Stimulated activated CD4-positive, alpha-beta T cell treated with anti-CD3 and anti-CD28 coated beads, Interleukin-1b, Interleukin-23, amount 100 ng/mL, for 24 hours (primary cell): ENCODE data around the gene CPPED1.

Experiments used
- DNase-seq, 4 experiments: peaks; one replicate each; pipeline ENCODE4 v3.0.0-alpha.2; 2020; ENCODE audit warnings: low read depth in 4 of 4, low spot score in 1 of 4

The CPPED1 gene

GRCh38 chr16:12651765-12652512, 151.7 kb downstream of the CPPED1 start:
- DNase-seq: no peak

DNA sequence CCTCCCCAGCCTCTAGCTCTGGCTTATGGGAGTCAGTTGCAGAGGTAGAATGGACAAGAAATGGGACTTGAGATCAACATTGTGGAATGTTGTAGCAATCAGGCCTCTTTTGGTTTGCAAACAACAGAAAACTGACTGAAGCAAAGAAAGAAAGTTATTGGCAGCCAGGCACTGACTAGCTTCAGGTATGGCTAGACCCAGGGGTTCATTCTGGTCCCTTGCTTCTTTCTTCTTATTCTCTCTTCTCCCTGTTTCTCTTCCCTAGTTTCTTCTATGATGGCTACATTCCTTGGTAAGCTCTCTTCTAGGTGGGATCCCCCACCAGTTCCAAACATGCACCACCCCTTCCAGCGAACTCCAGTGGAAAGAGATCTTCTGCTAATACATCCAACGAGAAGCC, 154.3 kb downstream of the CPPED1 start:
- DNase-seq: no peak

GRCh38 chr16:12646490-12647274, 157.0 kb downstream of the CPPED1 start:
- peak in 1 of 4 experiments; percentile 2 for DNase-seq

DNA sequence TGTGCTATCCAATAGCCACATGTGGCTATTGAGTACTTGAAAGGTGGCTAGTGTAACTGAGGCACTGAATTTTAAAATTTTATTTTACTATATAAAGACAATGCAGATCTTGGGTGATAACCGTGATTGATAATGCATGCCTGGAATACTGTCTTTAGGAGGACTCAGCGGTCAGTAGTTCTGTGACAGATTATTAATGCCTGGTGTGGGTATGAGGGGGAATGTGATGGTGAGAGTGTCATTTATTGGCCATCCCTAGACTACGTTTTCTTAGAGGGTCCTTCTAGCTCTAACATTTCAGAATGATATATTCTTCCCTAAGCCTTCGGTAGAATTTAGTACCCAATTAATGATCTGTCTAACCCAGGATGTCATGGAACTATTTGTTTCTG, 157.6 kb downstream of the CPPED1 start:
- DNase-seq: no peak

- DNase-seq: no peak
These were observed 160.6 kb downstream of the CPPED1 start for GRCh38 chr16:12643034-12643455.

DNA sequence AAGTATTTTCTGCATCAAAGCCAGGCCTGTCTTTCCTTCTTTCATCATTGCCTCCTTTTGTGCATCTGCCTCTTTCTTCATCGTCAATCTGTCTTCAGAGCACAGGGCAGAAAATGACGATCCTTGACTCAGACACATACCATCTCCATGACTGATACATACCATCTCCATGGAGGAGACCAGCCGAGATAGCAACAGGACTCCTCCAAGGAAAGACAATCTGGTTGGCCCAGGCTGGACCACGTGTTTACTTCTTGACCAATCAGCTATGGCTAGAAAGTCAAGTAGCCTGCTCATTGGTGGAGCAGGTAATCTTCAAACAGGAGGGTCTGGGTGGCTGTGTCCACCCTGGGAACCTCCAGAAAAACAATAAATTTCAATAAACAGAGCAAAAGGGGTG, 164.6 kb downstream of the CPPED1 start:
- DNase-seq: no peak

DNA sequence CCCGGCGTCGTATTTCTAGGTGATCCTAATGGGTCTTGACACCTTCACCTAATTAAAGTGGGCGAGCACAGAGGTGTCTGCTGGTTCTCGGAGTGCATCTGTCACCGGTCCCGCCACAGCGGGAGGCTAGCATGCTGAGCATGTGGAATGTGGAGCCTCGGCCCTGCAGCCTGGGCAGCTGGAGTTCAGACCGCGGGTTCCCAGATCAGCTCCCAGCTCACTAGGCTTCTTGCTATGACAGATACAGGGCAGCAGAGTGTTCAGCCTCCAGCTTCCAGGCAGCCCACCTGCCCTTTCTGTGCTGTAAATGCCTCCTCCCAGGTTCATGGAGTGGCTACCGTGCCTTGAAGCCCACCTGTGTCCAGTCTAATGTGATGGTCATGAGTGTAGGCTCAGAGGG, 166.7 kb downstream of the CPPED1 start:
- DNase-seq: no peak

- DNase-seq: no peak
These were observed 174.4 kb downstream of the CPPED1 start for GRCh38 chr16:12629271-12629670.

DNA sequence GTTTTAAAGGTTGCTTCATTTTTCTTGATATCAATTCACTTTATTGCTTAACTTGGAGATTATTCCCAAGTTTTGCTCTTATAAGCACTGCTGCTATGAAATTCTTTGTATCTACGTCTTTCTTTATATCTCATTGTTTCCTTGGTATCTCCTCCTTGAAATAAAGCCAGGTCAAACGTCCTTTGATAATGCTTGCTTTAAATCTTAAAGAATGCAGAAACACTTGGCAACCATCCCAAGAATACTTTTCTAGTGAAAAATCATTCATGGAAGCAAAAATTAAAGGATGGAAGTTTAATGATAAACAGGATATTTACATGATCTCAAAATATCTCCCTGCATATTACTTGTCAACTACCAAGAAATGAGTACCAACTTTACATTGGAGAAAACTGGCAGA, 175.2 kb downstream of the CPPED1 start:
- no peak for DNase-seq

DNA sequence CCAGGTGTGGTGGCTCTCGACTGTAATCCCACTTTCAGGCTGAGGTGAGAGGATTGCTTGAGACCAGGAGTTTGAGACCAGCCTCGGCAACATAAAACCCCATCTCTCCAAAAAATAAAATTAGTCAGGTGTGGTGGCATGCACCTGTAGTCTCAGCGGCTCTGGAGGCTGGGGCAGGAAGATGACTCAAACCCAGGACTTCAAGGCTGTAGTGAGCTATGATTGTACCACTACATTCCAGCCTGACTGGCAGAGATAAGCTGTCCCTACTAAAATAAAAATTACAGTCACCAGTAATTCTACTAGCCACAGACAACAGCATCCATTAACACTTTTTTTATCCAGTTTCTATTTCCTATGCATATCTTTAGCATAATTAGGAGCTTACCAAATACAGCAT, 176.3 kb downstream of the CPPED1 start:
- DNase-seq: no peak

- no peak for DNase-seq
These were observed 177.3 kb downstream of the CPPED1 start for GRCh38 chr16:12626411-12626810.

DNA sequence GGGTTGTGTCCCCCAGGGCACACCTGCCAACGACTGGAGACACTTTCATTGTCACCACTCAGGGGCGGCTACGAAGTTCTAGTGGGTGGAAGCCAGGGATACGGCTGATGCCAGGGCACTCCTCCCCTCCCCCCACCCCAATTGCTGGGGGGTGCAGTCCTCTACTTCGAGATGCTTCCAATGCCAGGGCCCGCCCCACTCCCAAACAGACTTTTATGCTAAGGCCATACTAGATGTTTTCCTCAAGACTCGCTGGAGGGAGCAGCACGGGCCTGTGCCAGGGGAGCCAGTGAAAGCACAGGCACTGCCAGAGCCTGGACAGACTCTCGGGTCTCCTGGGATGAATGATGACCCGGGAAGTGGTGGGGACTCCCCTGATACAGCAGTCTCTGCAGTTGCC, 178.0 kb downstream of the CPPED1 start:
- DNase-seq: no peak

DNA sequence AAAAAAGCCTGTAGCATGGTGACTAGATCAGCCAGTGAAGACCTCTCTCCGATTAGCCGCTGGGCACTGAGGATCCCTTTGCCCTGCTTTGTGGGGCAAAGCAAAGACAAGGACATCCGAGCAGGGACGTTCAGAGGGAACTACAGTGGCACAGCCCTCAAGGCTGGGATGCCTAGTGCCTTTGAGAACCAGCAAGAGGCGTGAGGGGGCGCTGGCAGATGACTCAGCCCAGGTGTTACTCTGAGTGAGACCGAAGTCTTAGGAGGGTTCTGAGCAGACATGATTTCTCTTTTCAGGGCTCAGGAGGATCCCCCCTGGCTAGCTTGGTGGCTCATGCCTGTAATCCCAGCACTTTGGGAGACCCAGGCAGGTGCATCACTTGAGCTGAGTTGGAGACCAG, 178.6 kb downstream of the CPPED1 start:
- no peak for DNase-seq

DNA sequence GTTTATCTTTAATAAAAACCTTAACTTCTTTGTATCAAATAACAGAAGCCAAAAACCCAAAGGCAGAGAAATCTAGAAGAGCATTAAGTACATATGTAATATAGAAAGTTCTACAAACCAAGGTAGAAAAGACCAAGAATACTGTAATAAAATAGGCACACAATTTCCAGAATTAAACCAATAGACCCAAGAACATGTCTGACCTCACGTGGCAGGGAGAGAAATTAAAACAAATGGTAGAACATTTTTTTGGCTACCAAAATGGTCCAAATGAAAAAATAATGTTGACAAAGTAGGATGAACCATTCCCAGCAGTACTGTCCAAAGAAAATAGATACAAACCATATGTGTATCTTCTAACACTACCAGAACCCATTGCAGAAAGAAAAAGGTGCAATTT, 183.5 kb downstream of the CPPED1 start:
- DNase-seq: no peak

GRCh38 chr16:12618515-12618914, 185.2 kb downstream of the CPPED1 start:
- no peak for DNase-seq

GRCh38 chr16:12617401-12617819, 186.3 kb downstream of the CPPED1 start:
- DNase-seq: peak in 2 of 4 experiments; percentile 19 to 20

- DNase-seq: no peak
These were observed 188.9 kb downstream of the CPPED1 start for GRCh38 chr16:12614662-12615278.

- DNase-seq: no peak
These were observed 189.6 kb downstream of the CPPED1 start for GRCh38 chr16:12613992-12614661.

DNA sequence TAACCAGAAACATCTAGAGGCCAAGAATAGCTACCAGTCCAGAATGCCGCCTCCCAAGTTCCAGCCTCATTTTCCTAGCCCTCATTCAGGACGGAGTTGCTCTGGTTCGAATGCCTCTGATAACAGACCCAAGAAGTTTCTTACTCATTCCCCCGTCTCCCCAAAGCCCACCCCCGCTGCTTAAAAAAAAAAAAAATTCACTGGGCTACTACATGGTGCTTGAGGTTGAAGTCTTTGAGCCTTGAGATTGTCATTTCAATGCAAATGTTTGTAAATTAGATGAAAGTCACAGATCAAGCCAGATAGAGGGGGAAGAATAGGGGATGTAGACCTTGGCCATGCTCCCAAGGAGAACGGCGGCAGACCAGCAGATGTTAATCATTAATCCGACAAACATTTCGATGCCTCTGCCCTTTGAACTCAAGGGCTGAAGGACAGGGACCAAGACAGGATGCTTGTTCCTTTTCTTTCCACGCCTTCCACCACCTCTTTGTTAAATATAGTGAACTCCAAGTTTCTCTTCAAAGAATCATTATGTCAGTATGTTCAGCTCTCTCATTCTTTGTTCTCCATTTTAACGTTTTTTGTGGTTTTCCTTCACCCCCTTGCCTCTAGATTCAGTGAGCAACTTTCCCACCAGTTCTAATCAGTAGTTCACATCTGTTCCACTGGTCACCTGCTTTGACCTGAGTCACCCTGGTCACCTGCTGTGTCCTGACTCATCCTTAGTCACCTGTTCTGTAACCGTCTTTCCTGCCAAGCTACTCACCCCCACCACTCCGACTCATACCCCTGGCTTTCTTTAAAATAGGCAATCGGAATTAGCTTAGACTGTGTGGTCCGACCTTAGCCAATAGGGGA, 190.3 kb downstream of the CPPED1 start:
- peak in 2 of 4 experiments; percentile 22 to 50 for DNase-seq

DNA sequence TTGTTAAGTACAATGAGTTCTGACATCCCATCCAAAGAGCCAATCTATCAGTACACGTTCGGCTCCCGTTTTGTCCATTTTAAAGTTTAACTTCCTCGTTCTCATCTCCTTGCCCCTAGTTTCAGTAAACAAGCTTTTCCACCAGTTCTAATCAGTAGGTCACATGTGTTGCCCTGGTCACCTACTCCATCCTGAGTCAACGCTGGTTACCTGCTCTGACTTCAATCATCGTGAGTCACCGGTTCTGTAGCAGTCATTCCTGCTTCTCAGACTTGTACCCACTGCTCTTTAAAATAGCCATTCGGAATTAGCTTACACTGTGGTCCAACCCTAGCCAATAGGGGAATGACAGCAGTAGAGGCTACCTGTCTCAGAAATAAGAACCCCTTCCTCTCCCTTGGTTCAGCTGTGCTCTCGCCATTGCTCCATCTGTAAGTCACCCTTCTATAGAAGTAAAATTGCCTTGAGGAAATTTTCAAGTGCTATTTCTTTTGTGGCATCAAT, 191.0 kb downstream of the CPPED1 start:
- no peak for DNase-seq
